HEK293T (cell line): ENCODE measurements around the gene ACOXL.

ENCODE experiments used
- CTCF ChIA-PET: fragments of 350-600 bp; formaldehyde crosslinking; extraction: SDS; loops from one replicate; lab custom pipeline; 2021; ENCODE audit warnings: antibody characterized with exemption, inconsistent platforms; lab: Yijun Ruan, JAX
- POLR2A ChIA-PET: fragments of 350-600 bp; formaldehyde crosslinking; extraction: SDS; loops from one replicate; lab custom pipeline; 2020; ENCODE audit warnings: antibody characterized with exemption, inconsistent platforms; lab: Yijun Ruan, JAX
- DNase-seq: peaks from one replicate; pipeline ENCODE4 v3.0.0; 2012; ENCODE audit warnings: mixed read lengths; ENCODE audit errors: extremely low spot score
- ARNT ChIP-seq: fragments of 450-650 bp; IDR thresholded peaks from 2 replicates; pipeline ENCODE4 v1.6.1; 2017; ENCODE audit warnings: mild to moderate bottlenecking
- BHLHE40 ChIP-seq: fragments of 450-650 bp; IDR thresholded peaks from 2 replicates; pipeline ENCODE4 v1.6.1; 2016; ENCODE audit warnings: mild to moderate bottlenecking, moderate library complexity, borderline replicate concordance
- CTBP1 ChIP-seq: fragments of 450-650 bp; IDR thresholded peaks from 2 replicates; pipeline ENCODE4 v1.6.1; 2016; ENCODE audit warnings: borderline replicate concordance
- ELF4 ChIP-seq: fragments of 450-650 bp; IDR thresholded peaks from 2 replicates; pipeline ENCODE4 v1.6.1; 2017; ENCODE audit warnings: antibody characterized with exemption
- FOXA1 ChIP-seq: fragments of 450-650 bp; IDR thresholded peaks from 2 replicates; pipeline ENCODE4 v1.6.1; 2016; ENCODE audit warnings: mild to moderate bottlenecking
- FOXK2 ChIP-seq: fragments of 450-650 bp; IDR thresholded peaks from 2 replicates; pipeline ENCODE4 v1.6.1; 2016; ENCODE audit warnings: mild to moderate bottlenecking
- FOXM1 ChIP-seq: fragments of 450-650 bp; IDR thresholded peaks from 2 replicates; pipeline ENCODE4 v1.6.1; 2017; ENCODE audit warnings: mild to moderate bottlenecking, borderline replicate concordance
- HDGF ChIP-seq: fragments of 450-650 bp; IDR thresholded peaks from 2 replicates; pipeline ENCODE4 v1.6.1; 2017; ENCODE audit warnings: antibody characterized with exemption, borderline replicate concordance
- L3MBTL2 ChIP-seq: fragments of 450-650 bp; conservative IDR thresholded peaks from 2 replicates; pipeline ENCODE4 v1.6.1; 2016; ENCODE audit warnings: mild to moderate bottlenecking
- LEF1 ChIP-seq: fragments of 450-650 bp; IDR thresholded peaks from 2 replicates; pipeline ENCODE4 v1.6.1; 2017; ENCODE audit warnings: mild to moderate bottlenecking, borderline replicate concordance
- NFRKB ChIP-seq: fragments of 450-650 bp; IDR thresholded peaks from 2 replicates; pipeline ENCODE4 v1.6.1; 2016; ENCODE audit warnings: mild to moderate bottlenecking, moderate library complexity
- PKNOX1 ChIP-seq: fragments of 450-650 bp; IDR thresholded peaks from 2 replicates; pipeline ENCODE4 v1.6.1; 2016
- SP1 ChIP-seq: fragments of 450-650 bp; IDR thresholded peaks from 2 replicates; pipeline ENCODE4 v1.6.1; 2017
- SUZ12 ChIP-seq: fragments of 450-650 bp; IDR thresholded peaks from 2 replicates; pipeline ENCODE4 v1.6.1; 2016; ENCODE audit warnings: mild to moderate bottlenecking
- TARDBP ChIP-seq: fragments of 450-650 bp; IDR thresholded peaks from 2 replicates; pipeline ENCODE4 v1.6.1; 2016
- ZNF384 ChIP-seq: fragments of 450-650 bp; IDR thresholded peaks from 2 replicates; pipeline ENCODE4 v1.6.1; 2016

ACOXL gene

DNA sequence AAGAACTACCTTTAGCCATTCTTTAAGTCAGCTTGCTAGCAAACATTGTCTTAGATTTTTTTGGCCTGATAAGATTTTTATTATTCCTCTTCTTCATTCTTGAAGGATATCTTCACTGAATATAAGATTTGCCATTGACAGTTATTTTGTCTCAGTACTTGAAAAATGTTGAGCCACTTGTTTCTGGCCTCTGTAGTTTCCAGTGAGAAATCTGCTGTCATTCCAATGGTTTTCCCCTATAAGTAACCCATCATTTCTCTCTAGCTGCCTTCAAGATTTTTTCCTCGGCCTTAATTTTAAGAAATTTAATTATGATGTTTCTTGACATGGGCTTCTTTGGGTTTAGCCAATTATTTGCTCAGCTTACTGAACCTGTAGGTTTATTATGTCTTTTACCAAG is 32.6 kb downstream of the ACOXL start:
- DNase-seq, result no peak
- TF ChIP-seq TARDBP, result no peak
- no peak for TF ChIP-seq FOXA1
- TF ChIP-seq ARNT, result no peak
- no peak for TF ChIP-seq FOXM1
- no peak for TF ChIP-seq FOXK2
- TF ChIP-seq SUZ12, result no peak
- TF ChIP-seq HDGF, result no peak
- no peak for TF ChIP-seq ELF4
- CTCF ChIA-PET, result no interaction called here
- POLR2A ChIA-PET, result no interaction called here

- CTCF ChIA-PET, result no interaction called here
- no peak for DNase-seq
- TF ChIP-seq ELF4 (no peak), NFRKB (no peak), BHLHE40 (no peak), PKNOX1 (no peak), TARDBP (no peak), LEF1 (no peak), HDGF (no peak), FOXK2 (no peak), SP1 (no peak), FOXM1 (no peak), FOXA1 (no peak), L3MBTL2 (no peak), ARNT (no peak), CTBP1 (no peak), SUZ12 (no peak), ZNF384 (no peak)
- POLR2A ChIA-PET, result no interaction called here
Measured at GRCh38 chr2:110766291-110766690, 33.9 kb downstream of the ACOXL start.

- ChIA-PET CTCF (no interaction called here), POLR2A (no interaction called here)
- TF ChIP-seq BHLHE40 (no peak), ELF4 (no peak), CTBP1 (no peak), FOXA1 (no peak), ARNT (no peak), FOXM1 (no peak), FOXK2 (no peak), L3MBTL2 (no peak), TARDBP (no peak)
- no peak for DNase-seq
Measured at GRCh38 chr2:110768591-110768990, 36.2 kb downstream of the ACOXL start.

GRCh38 chr2:110770404-110770958 is 38.1 kb downstream of the ACOXL start:
- no peak for DNase-seq
- CTCF ChIA-PET, result interaction anchor here (0.7 kb wide), 2 partner anchors 42 to 1668 kb away, joined by 3 read pairs; no protein-coding TSS in a partner anchor
- TF ChIP-seq NFRKB (no peak), ELF4 (no peak), HDGF (no peak), TARDBP (no peak), PKNOX1 (no peak), ARNT (no peak)
- POLR2A ChIA-PET, result interaction anchor here (1.1 to 1.5 kb wide), 2 partner anchors 11 to 92 kb away, joined by 3 to 5 read pairs; partner anchors contain the start of gene BUB1

DNA sequence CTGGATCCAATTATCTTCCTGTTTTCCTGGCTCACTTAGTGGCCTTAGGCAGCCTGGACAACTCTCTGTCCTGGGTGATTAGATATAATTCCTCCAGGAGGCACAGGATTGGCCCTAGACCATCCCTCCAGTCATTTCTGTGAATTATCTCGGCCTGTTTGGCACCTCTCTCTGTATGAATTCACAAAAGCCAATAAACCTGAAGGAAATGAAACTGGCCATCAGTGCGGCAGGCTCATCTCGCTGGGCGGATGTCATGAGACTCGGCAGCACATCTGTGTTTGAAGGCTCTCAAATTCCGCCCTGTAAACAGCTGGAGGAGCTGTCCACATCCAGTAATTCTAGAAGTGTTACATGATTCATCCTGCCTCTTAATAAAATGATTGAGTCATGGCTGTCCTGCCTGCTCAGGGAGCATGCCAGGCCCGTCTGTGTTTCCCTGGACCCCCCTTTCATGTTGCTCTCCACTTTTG is 38.6 kb downstream of the ACOXL start:
- ChIA-PET CTCF (interaction anchor here (0.7 kb wide), 2 partner anchors 41 to 1667 kb away, joined by 3 read pairs; no protein-coding TSS in a partner anchor), POLR2A (interaction anchor here (1.1 to 1.5 kb wide), 2 partner anchors 10 to 93 kb away, joined by 3 to 5 read pairs; partner anchors contain the start of gene BUB1)
- TF ChIP-seq TARDBP (no peak), SP1 (no peak), CTBP1 (no peak), NFRKB (no peak), LEF1 (no peak), ELF4 (no peak)
- DNase-seq, result no peak

GRCh38 chr2:110771547-110772382 is 39.4 kb downstream of the ACOXL start:
- ChIA-PET POLR2A (interaction anchor here (1.1 to 1.5 kb wide), 2 partner anchors 9 to 94 kb away, joined by 3 to 5 read pairs; partner anchors contain the start of gene BUB1), CTCF (no interaction called here)
- no peak for DNase-seq

More at GRCh38 chr2:110771547-110772382, 39.4 kb downstream of the ACOXL start:
- TF ChIP-seq FOXM1 (no peak), CTBP1 (no peak), PKNOX1 (no peak), LEF1 (no peak), TARDBP (no peak), NFRKB (no peak), ZNF384 (no peak), HDGF (no peak), FOXK2 (no peak), FOXA1 (no peak), L3MBTL2 (no peak), BHLHE40 (no peak), SP1 (no peak), ELF4 (no peak), ARNT (no peak), SUZ12 (no peak)
